HG03039 (cell line): ENCODE data around the gene RSRP1.

Experiments
- ATAC-seq: cut with Tn5 transposase; IDR thresholded peaks from one replicate; pipeline ENCODE4 v1.9.1; 2021; ENCODE audit warnings: mild to moderate bottlenecking, moderate library complexity; ENCODE audit not compliant: unreplicated experiment

Gene RSRP1

DNA sequence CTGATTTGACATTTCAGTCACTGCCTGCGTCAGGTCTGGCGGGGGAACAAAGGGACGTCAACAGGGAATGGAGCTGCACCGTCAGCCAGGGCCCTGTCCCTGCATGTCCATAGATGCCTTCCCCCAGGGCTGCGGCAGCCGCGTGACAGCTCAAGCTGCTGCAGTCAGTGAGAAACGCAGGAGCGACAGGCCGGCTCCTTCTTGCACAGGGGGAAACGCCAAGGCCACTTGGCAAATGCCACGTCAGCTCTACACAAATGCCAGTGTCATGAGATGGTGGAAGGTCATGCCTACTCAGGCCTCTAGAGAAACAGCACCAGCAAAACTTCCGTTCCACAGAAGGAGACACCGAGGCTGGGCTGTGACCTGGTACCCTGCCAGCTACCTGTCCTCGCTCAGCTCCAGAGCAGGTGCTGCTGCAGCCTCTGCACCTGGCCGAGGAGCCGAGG, 52.7 kb downstream of the RSRP1 start:
- ATAC-seq = no peak

DNA sequence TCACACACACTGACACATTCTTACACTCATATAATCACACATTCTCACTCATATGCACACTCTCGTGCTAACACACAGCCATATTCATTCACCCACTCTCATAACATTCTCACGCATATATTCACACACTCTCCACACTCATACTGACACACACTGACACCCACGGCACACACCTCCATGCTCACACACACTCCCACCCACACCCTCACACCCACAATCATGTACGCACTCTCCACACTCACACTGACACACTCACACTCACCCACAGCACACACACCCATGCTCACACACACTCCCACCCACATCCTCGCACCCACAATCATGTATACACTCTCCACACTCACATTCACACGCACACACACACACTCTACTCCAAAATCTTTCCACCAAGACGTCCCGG, 53.2 kb downstream of the RSRP1 start:
- no peak for ATAC-seq

DNA sequence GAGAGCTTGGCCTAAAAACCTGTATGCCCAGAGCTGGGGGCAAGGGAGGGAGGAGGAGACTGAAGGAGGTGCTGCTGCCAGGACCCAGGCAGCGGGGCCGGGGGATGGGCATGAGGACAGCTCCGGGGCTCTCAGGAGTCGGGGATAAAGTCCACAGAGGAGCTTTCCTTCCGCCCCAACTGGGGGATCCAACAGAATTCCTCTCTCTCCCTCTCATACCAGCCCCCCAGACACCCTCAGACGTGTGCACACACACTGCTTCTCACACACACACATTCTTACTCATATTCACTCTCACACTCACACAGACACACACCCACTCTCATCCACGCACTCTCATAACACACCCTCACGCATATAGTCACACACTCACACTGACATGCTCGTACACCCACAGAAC, 54.0 kb downstream of the RSRP1 start:
- ATAC-seq = no peak
